ENCODE measurements around the gene DNASE1L2.

GRCh38 chr16:2271848-2272461 is 35.7 kb downstream of the DNASE1L2 start:
- TF ChIP-seq USF2 (IDR thresholded peaks at IDR 0.05; ENCODE audit: low read depth, low read length) (no peak), RFX5 (IDR thresholded peaks at IDR 0.05; ENCODE audit: low read depth, low read length) (no peak), POLR2A (IDR thresholded peaks at IDR 0.05; ENCODE audit: low read depth, low read length) (no peak), MXI1 (IDR thresholded peaks at IDR 0.05; ENCODE audit: borderline replicate concordance, low read depth, low read length) (no peak), CTCF (conservative IDR thresholded peaks at IDR 0.05; ENCODE audit: low read depth, low read length) (no peak), MAZ (IDR thresholded peaks at IDR 0.05; ENCODE audit: borderline replicate concordance, low read depth, low read length) (no peak), RCOR1 (IDR thresholded peaks at IDR 0.05; ENCODE audit: insufficient replicate concordance, low read length) (no peak), CHD1 (IDR thresholded peaks at IDR 0.05; ENCODE audit: low read depth, low read length) (no peak)

Data from IMR-90 (cell line).